Hematopoietic multipotent progenitor cell treated with erythropoietin and hydrocortisone succinate and interleukin-3 and kit ligand, for 15 days (in vitro differentiated cells): Measurements from ENCODE around the gene PRICKLE2.

Source experiments
- DNase-seq: peaks from one replicate; pipeline ENCODE4 v3.0.0-alpha.2; 2015; ENCODE audit warnings: low spot score

PRICKLE2 gene, protein sequence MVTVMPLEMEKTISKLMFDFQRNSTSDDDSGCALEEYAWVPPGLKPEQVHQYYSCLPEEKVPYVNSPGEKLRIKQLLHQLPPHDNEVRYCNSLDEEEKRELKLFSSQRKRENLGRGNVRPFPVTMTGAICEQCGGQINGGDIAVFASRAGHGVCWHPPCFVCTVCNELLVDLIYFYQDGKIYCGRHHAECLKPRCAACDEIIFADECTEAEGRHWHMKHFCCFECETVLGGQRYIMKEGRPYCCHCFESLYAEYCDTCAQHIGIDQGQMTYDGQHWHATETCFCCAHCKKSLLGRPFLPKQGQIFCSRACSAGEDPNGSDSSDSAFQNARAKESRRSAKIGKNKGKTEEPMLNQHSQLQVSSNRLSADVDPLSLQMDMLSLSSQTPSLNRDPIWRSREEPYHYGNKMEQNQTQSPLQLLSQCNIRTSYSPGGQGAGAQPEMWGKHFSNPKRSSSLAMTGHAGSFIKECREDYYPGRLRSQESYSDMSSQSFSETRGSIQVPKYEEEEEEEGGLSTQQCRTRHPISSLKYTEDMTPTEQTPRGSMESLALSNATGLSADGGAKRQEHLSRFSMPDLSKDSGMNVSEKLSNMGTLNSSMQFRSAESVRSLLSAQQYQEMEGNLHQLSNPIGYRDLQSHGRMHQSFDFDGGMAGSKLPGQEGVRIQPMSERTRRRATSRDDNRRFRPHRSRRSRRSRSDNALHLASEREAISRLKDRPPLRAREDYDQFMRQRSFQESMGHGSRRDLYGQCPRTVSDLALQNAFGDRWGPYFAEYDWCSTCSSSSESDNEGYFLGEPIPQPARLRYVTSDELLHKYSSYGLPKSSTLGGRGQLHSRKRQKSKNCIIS

DNA sequence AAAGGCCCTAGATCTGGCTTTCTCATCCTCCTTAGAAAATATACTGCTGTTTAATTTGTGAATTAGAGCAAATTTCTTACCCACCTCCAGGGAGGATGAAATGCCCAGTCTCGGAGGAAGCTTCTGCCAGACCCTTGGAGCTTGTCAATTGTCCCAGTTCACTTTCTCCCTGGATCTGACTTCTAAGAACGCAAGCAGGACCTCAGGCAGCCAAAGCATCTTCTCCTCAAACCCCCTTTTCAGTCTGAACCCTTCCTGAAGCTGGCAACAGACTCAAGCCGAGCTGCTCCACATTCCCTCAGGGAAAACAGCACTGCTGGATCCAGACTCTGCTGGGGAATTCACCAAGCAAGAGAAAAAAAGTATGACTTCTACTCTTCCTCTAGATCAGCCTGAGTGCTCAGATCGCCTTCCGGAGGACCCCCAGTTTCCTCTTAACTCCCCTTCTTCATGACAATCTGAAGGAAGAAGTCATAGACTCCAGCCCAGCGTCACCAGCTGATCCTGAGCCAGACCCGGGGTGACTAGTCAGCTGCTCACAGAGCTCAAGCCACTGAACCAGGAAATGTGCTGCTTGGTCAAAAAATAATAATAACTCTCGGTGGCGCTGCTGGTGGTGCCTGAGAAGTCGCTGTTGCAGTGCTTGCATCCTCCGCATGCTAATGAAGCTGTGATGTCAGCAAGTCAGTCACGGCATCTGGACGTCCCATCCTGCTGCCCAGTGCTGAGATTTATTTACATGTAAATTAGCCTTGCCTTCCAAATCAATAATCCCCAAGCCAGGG lies at the start of gene PRICKLE2:
PRICKLE2 (minus strand) TSS at position 641 of the 785 bp plus-strand sequence. CDS start 26,539 bp downstream, outside the sequence.
- DNase-seq = no peak

DNA sequence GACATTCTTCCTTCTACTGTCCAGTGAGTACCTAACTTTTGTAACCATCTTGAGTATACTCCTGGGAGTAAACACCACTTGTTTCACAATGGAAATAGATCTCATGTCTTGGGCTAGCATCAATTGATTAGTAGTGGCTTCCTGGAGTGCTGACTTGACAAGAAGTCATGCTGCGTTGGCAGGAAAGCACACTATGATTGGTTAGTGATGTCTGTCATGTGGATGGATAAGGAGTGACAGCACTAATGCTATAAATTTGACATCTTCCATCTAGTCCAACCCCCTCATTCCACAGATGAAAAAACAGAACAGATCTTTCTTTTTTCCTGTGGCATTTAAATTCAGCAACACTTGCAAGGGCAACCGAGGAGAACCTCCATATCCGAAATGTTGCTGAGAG lies 47.6 kb upstream of the PRICKLE2 start:
- no peak for DNase-seq

DNA sequence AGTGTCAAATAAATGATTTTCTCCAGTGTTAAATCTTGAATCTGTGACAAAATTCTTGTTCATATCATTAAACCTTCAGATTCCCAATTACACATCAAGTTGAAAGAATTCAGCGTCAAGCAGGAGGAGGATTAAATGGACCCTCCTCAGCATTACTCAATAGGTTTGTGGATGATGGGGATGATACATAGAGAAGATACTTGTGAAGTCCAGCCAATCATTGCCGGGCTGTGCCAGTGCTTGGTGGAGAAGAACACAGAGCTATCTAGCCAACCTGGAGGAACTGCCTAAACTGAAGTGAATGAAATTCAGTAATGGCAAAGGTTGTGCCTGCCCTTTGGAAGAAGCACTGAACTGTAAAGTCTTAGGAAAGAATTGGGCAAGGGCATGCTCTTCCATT lies 47.0 kb upstream of the PRICKLE2 start:
- DNase-seq = no peak

DNA sequence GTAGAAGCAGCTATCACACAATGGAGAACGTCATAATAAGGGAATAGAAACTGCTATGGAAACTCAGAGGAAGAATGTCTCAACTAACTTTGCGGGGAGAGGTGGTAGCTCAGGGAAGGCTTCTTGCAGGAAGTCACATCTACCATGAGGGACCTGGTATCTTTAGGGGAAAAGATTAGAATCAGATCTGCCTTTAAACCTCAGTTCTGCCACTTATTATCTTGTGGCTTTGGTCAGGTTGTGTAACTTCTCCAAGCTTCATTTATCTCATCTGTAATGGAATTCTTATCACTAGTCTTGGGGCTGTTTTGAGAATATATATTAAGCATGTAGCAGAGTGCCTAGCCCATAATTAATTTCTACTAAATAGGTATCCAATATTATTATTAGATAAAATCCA lies 46.4 kb upstream of the PRICKLE2 start:
- DNase-seq = no peak

DNA sequence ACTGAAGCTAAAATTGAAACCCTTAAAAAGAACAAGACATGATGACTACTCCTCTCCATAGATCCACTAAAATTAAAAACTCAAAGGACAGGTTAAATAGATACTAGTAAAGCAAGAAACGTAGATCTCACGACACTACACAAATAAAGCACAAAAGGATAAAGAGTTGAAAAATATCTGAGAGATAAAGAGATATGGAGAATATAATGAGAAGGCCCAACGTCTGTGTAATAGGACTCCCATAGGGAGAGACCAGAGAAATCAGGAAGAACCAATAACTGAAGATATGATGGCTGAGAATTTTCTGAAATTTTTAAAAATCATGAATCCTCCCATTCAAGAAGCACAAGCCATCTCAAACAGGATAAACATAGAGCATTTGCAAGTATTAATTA lies 45.6 kb upstream of the PRICKLE2 start:
- DNase-seq = no peak

DNA sequence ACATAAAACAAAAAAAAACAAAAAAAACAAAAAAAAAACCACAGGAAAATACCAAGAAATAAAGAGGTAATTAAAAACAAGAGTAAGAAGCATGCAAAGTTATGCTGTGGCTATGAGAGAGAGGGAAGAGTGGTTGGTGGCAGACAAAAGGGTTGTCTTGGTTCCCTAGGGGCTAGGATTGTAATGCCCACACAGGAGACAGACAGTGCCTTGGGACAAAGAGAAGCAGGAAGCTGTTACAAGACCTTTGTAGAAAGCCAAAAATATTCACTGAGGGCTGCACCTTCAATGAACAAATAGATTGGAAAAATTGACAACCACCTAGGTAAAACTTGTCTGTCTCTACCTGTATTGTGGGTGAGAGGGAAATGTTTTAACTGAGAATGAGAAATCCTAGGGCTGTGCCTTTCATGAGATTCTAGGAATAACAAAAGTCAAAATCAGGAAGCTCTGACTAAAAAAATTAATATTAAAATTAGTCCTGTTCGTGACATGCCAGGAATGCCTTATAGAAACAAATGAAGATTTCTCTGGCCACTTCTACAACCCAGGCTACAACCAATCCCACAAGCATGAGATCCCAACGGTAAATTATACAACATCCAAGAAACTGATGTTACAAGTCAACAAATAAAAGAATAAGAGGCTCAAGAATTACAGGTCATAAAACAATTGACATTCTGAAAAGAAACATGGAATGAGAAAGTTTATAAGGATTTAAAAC lies 45.0 kb upstream of the PRICKLE2 start:
- DNase-seq = no peak

DNA sequence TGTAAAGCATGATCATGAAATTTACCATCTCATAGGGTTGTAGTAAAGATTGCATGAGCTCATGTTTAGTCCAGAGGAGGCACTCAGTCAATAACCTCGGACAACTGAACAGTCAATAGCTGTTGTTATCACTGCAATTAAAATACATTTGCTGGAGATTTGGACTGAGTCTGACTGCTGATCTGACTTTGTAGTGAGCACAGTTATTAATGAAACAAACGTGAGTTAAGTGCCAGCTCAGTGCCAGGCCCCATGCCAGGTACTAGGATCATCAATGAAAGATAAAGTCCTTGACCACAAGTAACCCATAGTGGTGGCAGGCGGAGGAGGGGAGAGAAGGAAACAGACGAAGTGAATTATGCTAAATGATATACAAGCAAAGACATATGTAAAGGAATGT lies 43.7 kb upstream of the PRICKLE2 start:
- DNase-seq = no peak

DNA sequence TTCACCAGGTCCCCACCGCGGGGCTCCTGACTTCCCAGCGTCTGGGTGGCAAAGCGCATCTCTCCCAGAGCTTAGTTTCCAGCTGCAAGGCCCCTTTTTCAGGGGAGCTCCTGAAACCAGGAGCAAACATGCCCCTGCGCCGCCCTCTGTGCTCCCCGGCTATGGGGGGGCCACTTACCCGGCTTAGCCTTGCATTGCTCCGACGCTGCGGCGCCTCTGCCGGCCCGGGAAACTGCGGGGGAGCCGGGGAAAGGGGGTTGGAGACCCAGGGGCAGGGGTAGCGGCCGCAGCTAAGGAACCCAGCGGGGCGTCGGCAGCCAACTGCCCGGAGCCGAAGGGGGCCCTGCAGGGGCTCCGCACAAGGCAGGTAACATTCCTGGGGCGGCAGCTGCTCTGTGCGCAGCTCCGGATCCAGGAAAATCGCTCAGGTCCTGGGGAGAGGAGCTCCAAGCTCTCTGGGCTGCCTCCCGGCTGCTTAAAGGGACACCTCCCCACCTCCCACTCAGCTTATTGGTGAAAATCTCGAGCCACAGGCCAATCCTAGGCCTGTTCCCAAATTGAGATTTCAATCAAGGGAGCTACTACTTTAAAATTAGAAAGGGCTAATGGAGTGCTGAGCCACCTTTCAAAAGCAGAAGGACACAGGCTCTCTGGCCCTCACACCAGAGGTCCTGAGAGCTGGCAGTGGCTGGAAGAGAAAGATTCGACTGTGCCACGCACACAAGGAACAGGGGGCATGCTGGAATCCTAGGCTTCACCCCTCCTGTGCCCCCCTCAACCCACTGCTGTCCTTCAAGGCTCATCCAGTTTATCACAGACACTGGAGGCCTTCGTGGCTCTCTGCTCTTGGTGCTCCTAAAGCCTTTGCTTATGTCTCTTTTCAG lies 42.7 kb upstream of the PRICKLE2 start:
- no peak for DNase-seq

DNA sequence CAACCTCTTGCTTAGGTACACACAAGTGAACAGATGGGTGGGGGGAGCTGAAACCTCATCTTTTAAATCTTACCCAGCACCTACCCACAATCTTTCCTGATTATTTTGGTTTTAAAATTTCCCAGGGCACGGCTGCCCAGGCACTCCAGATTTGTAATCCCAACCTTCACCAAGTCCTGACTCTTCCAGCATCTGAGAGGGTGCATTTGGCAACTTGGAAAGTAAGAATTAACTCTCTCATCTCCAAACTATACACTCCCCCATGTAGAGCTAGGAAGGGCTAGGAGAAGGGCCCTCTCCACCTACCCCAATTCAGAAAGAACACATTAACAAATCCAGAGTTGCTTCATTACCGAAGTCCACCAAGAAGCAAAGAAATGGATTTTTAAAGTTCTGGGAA lies 41.7 kb upstream of the PRICKLE2 start:
- no peak for DNase-seq

DNA sequence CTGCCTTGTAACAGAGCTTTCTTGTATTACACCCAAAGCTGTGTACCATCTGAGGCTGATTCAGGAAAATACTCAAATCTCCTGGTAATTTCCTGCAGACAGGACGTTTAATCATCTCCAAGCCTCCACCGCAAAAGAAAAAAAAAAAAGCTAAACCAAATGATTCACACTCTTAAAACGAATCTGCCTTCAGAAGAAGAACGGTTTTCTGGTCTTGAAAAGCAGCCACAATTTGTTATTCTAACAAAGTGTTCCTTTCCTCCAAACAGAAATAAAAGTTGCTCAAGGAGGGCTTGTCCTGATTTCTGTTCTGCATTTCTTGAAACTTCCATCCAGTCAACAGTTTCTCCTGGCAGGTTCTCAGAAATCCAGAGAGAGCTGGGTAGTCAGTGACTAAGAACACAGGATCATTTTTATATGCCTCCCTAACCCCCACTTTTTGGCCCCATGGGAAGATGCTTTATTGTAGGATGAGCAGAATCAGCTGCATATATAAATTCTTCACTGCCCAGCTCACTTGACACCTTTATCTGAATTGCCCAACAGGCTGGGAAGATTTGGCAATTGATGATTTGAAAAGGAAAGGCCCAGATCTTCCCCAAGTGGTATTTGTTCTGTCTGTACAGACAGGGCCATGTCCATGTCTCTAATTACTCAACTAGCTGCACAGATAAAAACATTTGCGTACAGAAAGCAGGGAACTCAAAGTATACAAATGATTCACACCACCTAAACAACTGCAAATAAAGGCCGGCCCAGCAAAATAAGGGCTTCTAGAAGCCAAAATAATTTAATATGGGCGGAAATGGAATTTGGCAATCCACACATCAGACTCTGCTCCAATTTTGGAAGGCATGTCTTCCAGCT lies 41.0 kb upstream of the PRICKLE2 start:
- no peak for DNase-seq

DNA sequence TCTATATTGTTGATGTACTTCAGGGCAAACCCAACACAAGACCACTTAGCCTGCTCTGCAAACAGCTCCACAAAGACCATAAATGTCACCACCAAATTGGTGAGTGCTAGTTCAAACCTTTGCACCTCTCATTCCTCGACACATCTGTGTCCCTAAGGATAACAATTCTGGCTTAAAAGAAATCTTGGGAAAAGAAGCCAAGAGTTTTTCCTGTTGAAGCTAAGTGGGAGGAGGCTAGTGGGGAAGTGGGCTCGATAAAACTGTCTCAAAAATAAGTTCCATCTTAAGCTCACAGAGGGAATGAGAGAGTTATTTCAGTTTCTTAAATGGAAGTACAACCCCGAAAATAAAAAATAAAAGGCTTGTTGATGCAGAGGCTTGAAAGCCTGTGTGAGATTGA lies 40.4 kb upstream of the PRICKLE2 start:
- no peak for DNase-seq

DNA sequence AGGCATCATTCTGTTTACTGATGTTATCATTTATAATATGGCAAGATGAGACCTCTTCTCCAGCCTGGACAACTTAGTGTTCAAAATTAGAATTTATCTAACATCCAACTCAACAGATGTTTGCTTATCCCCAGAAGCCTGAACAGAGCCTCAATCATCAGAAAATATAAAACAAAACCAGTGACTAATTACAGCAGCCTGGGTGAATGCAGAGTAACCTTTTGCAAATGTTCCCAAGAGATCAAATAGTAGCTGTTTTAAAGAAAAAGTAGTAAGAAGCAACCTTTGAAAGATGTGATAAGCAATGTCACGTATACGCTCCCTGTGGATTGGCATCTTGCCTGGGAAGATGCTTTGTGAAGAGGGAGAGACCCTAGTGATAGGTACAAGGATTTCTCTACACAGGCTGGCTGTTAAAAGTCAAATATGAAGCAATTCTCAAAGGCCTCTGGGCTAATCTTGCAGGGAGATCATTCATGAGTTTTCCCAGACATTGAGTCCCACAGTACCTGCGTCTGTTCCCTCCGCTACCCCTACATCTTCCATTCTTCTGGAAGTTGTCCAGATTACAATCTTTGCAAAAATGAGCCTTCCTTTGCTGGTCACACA lies 39.3 kb upstream of the PRICKLE2 start:
- DNase-seq = no peak

DNA sequence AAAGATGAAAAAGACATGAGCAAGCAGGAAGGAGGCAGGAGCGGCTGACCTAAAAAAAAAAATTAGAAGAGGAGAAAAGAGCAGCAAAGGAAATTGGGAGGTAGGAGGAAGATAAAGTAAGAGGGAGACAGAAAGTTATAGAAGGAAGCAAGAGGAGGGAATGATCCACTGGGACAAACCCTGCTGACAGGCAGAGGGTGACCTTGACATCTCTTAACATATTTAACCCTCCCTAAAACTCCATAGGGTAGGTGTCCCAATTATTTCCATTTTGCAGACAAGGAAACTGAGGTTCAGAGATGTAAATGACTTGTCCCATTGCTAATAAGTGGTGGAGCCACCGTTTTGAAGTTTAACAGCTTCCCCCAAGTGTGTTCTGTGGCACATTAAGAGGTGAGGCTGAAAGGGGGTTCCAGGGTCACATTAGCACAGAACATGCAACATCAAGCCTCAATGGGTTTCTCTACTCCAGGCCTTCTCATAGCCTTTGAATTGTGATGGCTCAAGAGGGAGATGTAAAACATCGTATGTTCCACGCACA lies 37.4 kb upstream of the PRICKLE2 start:
- DNase-seq = no peak

DNA sequence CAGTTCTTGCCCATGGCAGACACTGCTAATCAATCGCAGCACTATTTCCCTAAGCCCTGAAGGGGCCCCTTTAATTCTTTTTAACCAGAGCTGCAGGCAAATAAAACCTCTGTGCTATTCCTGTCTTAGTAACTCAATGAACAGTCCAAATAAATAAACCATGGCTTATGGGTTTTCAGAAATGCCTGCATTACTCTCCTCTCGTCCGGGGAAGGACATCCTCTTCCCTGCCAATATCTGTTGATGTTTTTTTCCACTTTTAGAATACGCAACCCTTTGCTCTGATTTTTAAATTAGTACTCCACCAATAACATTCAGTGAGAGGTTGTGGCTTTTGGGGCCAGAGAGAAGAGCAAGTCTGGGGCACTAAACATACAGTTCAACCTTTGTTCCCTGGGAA lies 35.2 kb upstream of the PRICKLE2 start:
- DNase-seq = no peak

DNA sequence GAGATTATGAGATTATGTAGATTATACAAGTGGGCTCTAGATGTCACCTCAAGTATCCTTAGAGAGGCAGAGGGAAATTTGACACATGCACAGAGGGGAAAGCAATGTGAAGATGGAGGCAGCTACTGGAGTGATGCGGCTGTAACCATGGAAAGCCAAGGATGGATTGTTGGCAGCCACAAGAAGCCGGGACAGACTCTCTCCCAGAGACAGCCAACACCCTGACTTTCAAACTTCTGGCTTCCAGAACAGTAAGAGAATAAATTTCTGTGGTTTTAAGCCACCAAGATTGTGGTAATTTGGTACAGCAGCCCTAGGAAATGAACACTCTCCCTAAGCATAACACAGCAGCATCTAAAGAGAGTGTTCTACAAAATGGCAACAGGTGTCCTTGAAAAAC lies 34.4 kb upstream of the PRICKLE2 start:
- no peak for DNase-seq

DNA sequence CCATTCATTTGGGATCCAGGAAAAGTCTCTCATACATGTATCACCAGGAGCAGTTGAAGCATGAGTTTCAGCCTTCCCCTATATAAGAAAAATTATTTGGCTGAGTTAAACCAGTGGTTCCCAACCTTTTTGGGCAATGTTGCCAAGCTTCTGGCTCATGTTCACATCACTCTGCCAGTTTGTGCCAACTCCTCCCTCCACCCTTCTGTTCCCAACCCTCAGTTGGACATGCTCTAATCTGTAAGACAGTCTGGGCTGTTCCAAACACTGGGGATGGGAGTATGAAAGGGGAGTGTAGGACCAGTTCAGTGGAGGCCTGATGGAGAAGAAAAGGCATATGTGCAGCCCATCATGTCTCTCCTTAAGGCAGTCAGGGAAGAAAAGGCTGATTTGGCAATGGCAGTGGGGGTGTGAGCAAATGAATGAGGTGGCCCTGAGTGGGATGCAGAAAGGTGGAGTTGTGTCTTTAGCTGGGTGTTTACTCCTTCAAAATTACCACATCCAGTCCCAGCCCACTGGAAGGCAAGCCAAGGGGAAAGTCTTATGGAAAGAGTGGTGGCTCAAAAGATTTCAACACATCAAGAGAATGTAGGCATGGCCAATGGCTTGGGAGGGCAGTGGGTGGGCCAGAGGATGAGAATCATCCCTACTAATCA lies 32.0 kb upstream of the PRICKLE2 start:
- DNase-seq = no peak

DNA sequence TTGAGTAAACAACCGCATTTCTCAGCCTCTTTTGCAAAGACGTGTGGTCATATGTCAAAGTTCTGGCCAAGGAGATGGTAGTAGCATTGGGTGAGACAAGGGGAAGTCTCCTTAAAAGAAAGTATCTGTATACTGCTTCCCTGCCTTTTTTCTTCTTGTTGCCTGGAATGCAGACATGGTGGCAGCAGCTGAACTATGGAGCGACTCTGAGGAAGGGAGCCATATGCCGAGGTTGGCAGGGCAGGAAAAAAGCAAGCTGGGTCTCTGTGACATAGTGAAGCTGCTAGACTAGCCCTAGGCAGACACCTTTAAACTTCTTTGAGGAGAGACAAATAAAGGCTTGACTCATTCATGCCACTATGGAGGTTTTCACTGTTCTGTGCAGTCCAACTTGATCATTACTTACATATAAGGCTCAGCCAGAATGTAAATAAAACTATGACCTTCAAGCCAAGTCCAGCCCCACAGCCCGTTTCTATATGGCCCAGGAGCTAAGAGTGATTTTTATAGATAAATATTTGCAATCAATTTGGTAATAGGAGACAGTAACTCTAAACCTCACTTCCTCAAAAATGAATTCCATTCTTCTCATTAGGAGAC lies 30.6 kb upstream of the PRICKLE2 start:
- no peak for DNase-seq

DNA sequence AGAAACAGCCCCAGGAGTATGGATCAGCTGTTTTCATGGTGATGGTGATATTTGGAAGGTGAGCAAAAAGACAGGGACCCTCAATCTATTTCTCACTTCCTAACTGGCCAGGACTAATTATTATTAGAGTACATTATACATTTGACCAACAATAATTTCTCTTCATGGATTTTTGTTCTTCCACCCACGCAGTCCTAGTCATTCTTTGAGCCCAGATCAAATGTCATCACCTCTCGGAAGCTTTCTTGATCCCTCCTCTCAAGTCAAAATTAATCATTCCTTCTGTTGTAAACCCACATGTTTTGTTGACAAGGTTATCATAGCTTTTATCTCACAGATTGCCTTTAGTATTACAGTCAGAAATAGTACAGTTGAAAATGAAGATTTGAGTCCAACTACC lies 29.2 kb upstream of the PRICKLE2 start:
- no peak for DNase-seq
